Endometrial microvascular endothelial cells (primary cell): Measurements from ENCODE around the gene EGFL6. TPM values are rescaled to one million over a fixed set of nuclear protein-coding genes. Genes with fewer than 3 reads are reported as not detected.

Experiments
- in situ Hi-C: cut with HindIII; loops from 2 replicates; pipeline ENCODE4 v1.10.0; 2017; ENCODE audit warnings: low sequenced_read_pairs, low pct_unique_long_range_greater_than_20kb; ENCODE audit errors: inconsistent ontology term
- total RNA-seq: library from RNA; depleted of rRNA; stranded (reverse); fragments of >200 nt; gene quantifications from one replicate; pipeline ENCODE4 v1.2.3, GENCODE V29; 2015; ENCODE audit errors: inconsistent ontology term

The EGFL6 gene
- total RNA-seq: not detected

- in situ Hi-C loops: no loop called here
Observed at GRCh38 chrX:13569479-13570260, at the start of gene EGFL6. EGFL6 (plus strand) TSS chrX:13569601; CDS start chrX:13569862, 261 bp downstream.

GRCh38 chrX:13520351-13520750, 49.0 kb upstream of the EGFL6 start:
- in situ Hi-C loops: no loop called here

GRCh38 chrX:13520936-13521335, 48.5 kb upstream of the EGFL6 start:
- in situ Hi-C loops: no loop called here

- in situ Hi-C loops: no loop called here
Observed at GRCh38 chrX:13522811-13523210, 46.6 kb upstream of the EGFL6 start.

- in situ Hi-C loops: no loop called here
Observed at GRCh38 chrX:13533726-13534125, 35.7 kb upstream of the EGFL6 start.

- in situ Hi-C loops: no loop called here
Observed at GRCh38 chrX:13535376-13536165, 33.8 kb upstream of the EGFL6 start.

- in situ Hi-C loops: no loop called here
Observed at GRCh38 chrX:13536551-13536950, 32.9 kb upstream of the EGFL6 start.

GRCh38 chrX:13538414-13538813, 31.0 kb upstream of the EGFL6 start:
- in situ Hi-C loops: no loop called here

- in situ Hi-C loops: no loop called here
Observed at GRCh38 chrX:13540602-13541001, 28.8 kb upstream of the EGFL6 start.

- in situ Hi-C loops: no loop called here
Observed at GRCh38 chrX:13545726-13546125, 23.7 kb upstream of the EGFL6 start.

- in situ Hi-C loops: no loop called here
Observed at GRCh38 chrX:13547671-13548070, 21.7 kb upstream of the EGFL6 start.

- in situ Hi-C loops: no loop called here
Observed at GRCh38 chrX:13550346-13550745, 19.1 kb upstream of the EGFL6 start.

- in situ Hi-C loops: no loop called here
Observed at GRCh38 chrX:13551610-13552009, 17.8 kb upstream of the EGFL6 start.

- in situ Hi-C loops: no loop called here
Observed at GRCh38 chrX:13552892-13553291, 16.5 kb upstream of the EGFL6 start.

GRCh38 chrX:13565511-13565910, 3.9 kb upstream of the EGFL6 start:
- in situ Hi-C loops: no loop called here

- in situ Hi-C loops: no loop called here
Observed at GRCh38 chrX:13570261-13570605, 832 bp downstream of the EGFL6 start.

GRCh38 chrX:13571136-13571535, 1.7 kb downstream of the EGFL6 start:
- in situ Hi-C loops: no loop called here

GRCh38 chrX:13574600-13574999, 5.2 kb downstream of the EGFL6 start:
- in situ Hi-C loops: no loop called here

- in situ Hi-C loops: no loop called here
Observed at GRCh38 chrX:13579661-13580060, 10.3 kb downstream of the EGFL6 start.

- in situ Hi-C loops: no loop called here
Observed at GRCh38 chrX:13581554-13581953, 12.2 kb downstream of the EGFL6 start.
